NB4 (cell line): Measurements from ENCODE around the gene CDKN2D.
"Not testable (repeated sequence)": the region's sequence is repeated elsewhere in the genome, so short reads cannot be mapped to it uniquely, and the experiment has no call there.

Source experiments
- DNase-seq: peaks from one replicate; pipeline ENCODE4 v3.0.0; 2010; ENCODE audit warnings: low read depth
- H3K4me3 ChIP-seq: one replicate; pipeline ENCODE4 v1.5.1; 2011; ENCODE audit warnings: mild to moderate bottlenecking, low read depth, low read length, moderate library complexity
- CTCF ChIP-seq: IDR thresholded peaks from one replicate; pipeline ENCODE4 v1.5.1; 2012; ENCODE audit warnings: low read depth, low read length
- MAX ChIP-seq: IDR thresholded peaks from 2 replicates; pipeline ENCODE4 v1.6.1; 2011; ENCODE audit warnings: low read depth, low read length
- MYC ChIP-seq: IDR thresholded peaks from 2 replicates; pipeline ENCODE4 v1.6.1; 2011; ENCODE audit warnings: low read depth, low read length
- POLR2A ChIP-seq: IDR thresholded peaks from 2 replicates; pipeline ENCODE4 v1.6.1; 2011; ENCODE audit warnings: mild to moderate bottlenecking; ENCODE audit not compliant: insufficient read length; ENCODE audit errors: extremely low read depth

Gene CDKN2D

GRCh38 chr19:10551698-10552301 is 17.0 kb downstream of the CDKN2D start:
- DNase-seq: peak; percentile 92
- H3K4me3 ChIP-seq: no peak overlapping the region
- 0 out of 2 replicates have a peak, but pooled peaks have one; percentile 20 for TF ChIP-seq MAX
- no peak for TF ChIP-seq POLR2A
- TF ChIP-seq CTCF: peak; percentile 83

GRCh38 chr19:10551006-10551405 is 17.8 kb downstream of the CDKN2D start:
- not testable (repeated sequence) for H3K4me3 ChIP-seq, DNase-seq

- H3K4me3 ChIP-seq: no peak overlapping the region
- DNase-seq: peak; percentile 24
- TF ChIP-seq POLR2A (no peak), MYC (no peak), CTCF (no peak), MAX (no peak)
Measured at GRCh38 chr19:10550336-10550735, 18.4 kb downstream of the CDKN2D start.

GRCh38 chr19:10549733-10550132 is 19.0 kb downstream of the CDKN2D start:
- TF ChIP-seq CTCF (no peak), MYC (no peak), MAX (no peak), POLR2A (no peak)
- no peak overlapping the region for H3K4me3 ChIP-seq
- DNase-seq: no peak

- no peak for TF ChIP-seq POLR2A
- TF ChIP-seq MYC: no peak
- no peak for TF ChIP-seq MAX
- TF ChIP-seq CTCF: no peak
- no peak for DNase-seq
- H3K4me3 ChIP-seq: no peak overlapping the region
Measured at GRCh38 chr19:10548746-10549276, 20.0 kb downstream of the CDKN2D start.

GRCh38 chr19:10546817-10547216 is 22.0 kb downstream of the CDKN2D start:
- TF ChIP-seq CTCF (no peak), POLR2A (no peak), MAX (no peak), MYC (no peak)
- DNase-seq: no peak
- no peak overlapping the region for H3K4me3 ChIP-seq
